ENCODE results near the gene ARHGAP10.

DNA sequence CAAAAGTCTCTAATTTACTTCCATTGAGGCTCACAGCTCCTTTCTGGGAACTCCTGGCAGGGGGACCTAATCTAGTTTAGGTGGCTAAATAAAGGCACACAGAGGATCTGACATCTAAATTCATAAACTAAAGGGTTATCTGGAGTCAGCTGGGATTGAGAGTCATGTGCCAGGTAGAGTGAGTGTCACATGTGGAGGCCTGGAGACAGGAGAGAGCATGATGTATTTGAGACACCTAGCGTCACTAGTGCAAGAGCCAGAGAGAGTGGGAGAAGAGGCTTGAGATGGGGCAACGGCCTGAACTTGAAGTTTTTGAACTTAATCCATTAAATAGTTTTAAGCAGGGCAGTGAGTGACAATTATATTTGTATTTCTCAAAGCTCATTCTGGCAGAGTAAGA is 152.6 kb downstream of the ARHGAP10 start:
- TF ChIP-seq CTCF (IDR thresholded peaks at IDR 0.05): no peak
- no peak for TF ChIP-seq POLR2A (IDR thresholded peaks at IDR 0.05)

Data from esophagus squamous epithelium (tissue), 4 donors.